GM12878 (cell line): ENCODE results near the gene NOM1. TPM values are rescaled to one million over a fixed set of nuclear protein-coding genes. Genes with fewer than 3 reads are reported as not detected.
"Not testable (repeated sequence)": the region's sequence is repeated elsewhere in the genome, so short reads cannot be mapped to it uniquely, and the experiment has no call there.

ENCODE experiments used
- ATAC-seq: fragments of 200-7000 bp; cut with Tn5 transposase; 3 replicates; pipeline ENCODE4 v1.9.1; 2020; ENCODE audit warnings: mild to moderate bottlenecking, moderate library complexity
- BruUV-seq: library from RNA; stranded (reverse); fragments of 400-500 nt; replicated peaks from 2 replicates; lab custom pipeline; 2021; lab: Mats Ljungman, UMichigan
- CTCF ChIA-PET: fragments of 300-600 bp; sonication (Branson Sonifier 250); formaldehyde crosslinking; extraction: SDS; loops from one replicate; lab custom pipeline; 2021; ENCODE audit warnings: inconsistent platforms; lab: Yijun Ruan, JAX
- POLR2A ChIA-PET: fragments of 350-600 bp; formaldehyde crosslinking; extraction: SDS; loops from one replicate; lab custom pipeline; 2021; ENCODE audit warnings: inconsistent platforms; lab: Charles Lee
- RAD21 ChIA-PET: fragments of 300-600 bp; sonication (Branson Sonifier 250); formaldehyde crosslinking; loops from one replicate; lab custom pipeline; 2023; ENCODE audit warnings: antibody characterized with exemption; ENCODE audit not compliant: unreplicated experiment; lab: Charles Lee
- SMC1A ChIA-PET: fragments of 300-600 bp; sonication (Branson Sonifier 250); formaldehyde crosslinking; loops from one replicate; lab custom pipeline; 2023; ENCODE audit not compliant: unreplicated experiment, uncharacterized antibody; lab: Charles Lee
- DNase-seq: peaks from one replicate; pipeline ENCODE4 v3.0.0-alpha.2; 2011; ENCODE audit warnings: low read depth, low spot score
- FAIRE-seq: peaks from 3 replicates; lab custom pipeline; 2011; peaks lifted over from hg19 to GRCh38; lab: Jason Lieb, UNC
- H2AFZ ChIP-seq: 2 replicates; pipeline ENCODE4 v1.6.0; 2011; ENCODE audit warnings: low read depth, low read length, control low read depth; ENCODE audit not compliant: control insufficient read depth
- H3K27ac ChIP-seq: 2 replicates; pipeline ENCODE4 v1.5.1; 2011; ENCODE audit warnings: control low read depth; ENCODE audit not compliant: control insufficient read depth, insufficient read depth
- H3K27me3 ChIP-seq, 2 experiments: replicated peaks in 1 of 2; 2 replicates each; pipeline versions ENCODE4 v1.6.0 to v1.6.1; 2011; ENCODE audit warnings: low read length in 1 of 2; ENCODE audit not compliant: control insufficient read depth in 2 of 2, insufficient read depth in 2 of 2
- H3K36me3 ChIP-seq, 2 experiments: 2 replicates each; pipeline ENCODE4 v1.5.1; 2011; ENCODE audit warnings: low read length in 1 of 2; ENCODE audit not compliant: control insufficient read depth in 2 of 2, insufficient read depth in 2 of 2
- H3K4me1 ChIP-seq: 2 replicates; pipeline ENCODE4 v1.6.1; 2011; ENCODE audit warnings: mild to moderate bottlenecking, low read length, moderate library complexity, mixed read lengths; ENCODE audit not compliant: control insufficient read depth, insufficient read depth
- H3K4me2 ChIP-seq: 2 replicates; pipeline ENCODE4 v1.6.0; 2011; ENCODE audit warnings: control low read depth; ENCODE audit not compliant: control insufficient read depth, insufficient read depth
- H3K4me3 ChIP-seq: fragments of 200-600 bp; sonication (generic); 2 replicates; pipeline ENCODE4 v1.5.1; 2016
- H3K79me2 ChIP-seq: 2 replicates; pipeline ENCODE4 v1.6.0; 2011; ENCODE audit warnings: low read length; ENCODE audit not compliant: control insufficient read depth, insufficient read depth
- H3K9ac ChIP-seq: 2 replicates; pipeline ENCODE4 v1.8.0; 2011; ENCODE audit warnings: low read length, control low read depth, mixed read lengths; ENCODE audit not compliant: control insufficient read depth, insufficient read depth
- H3K9me3 ChIP-seq: replicated peaks from 3 replicates; pipeline ENCODE4 v1.5.1; 2011; ENCODE audit warnings: mild to moderate bottlenecking, low read length; ENCODE audit not compliant: control insufficient read depth, insufficient read depth
- H4K20me1 ChIP-seq: 2 replicates; pipeline ENCODE4 v1.6.0; 2011; ENCODE audit not compliant: control insufficient read depth, insufficient read depth
- ATF7 ChIP-seq: fragments of 450-650 bp; IDR thresholded peaks from 2 replicates; pipeline ENCODE4 v1.6.1; 2016; ENCODE audit warnings: low read depth, mild to moderate bottlenecking
- E2F8 ChIP-seq: fragments of 450-650 bp; IDR thresholded peaks from 2 replicates; pipeline ENCODE4 v1.6.1; 2018; ENCODE audit warnings: mild to moderate bottlenecking, low read depth, moderate library complexity; ENCODE audit not compliant: partially characterized antibody
- MEF2A ChIP-seq: IDR thresholded peaks from 2 replicates; pipeline ENCODE4 v1.6.1; 2011; ENCODE audit warnings: low read depth, mild to moderate bottlenecking, low read length, moderate library complexity; ENCODE audit not compliant: insufficient read depth
- RELB ChIP-seq: fragments of 450-650 bp; IDR thresholded peaks from 2 replicates; pipeline ENCODE4 v1.6.1; 2017; ENCODE audit warnings: low read depth, mild to moderate bottlenecking, moderate library complexity
- WGBS: methylation state at CpG from one replicate; pipeline ENCODE4 v1.1.6; 2016; ENCODE audit warnings: low lambda C conversion rate; ENCODE audit not compliant: insufficient replicate concordance, insufficient coverage; ENCODE audit errors: missing lambda C conversion rate; 5-methylcytosine and 5-hydroxymethylcytosine counted together
- in situ Hi-C: fragments of 300-500 bp; cut with MboI; formaldehyde crosslinking; loops from 9 replicates; pipeline ENCODE4 v1.14.3; 2018; ENCODE audit warnings: mixed read lengths
- intact Hi-C: fragments of 100-400 bp; cut with micrococcal nuclease; formaldehyde crosslinking; loops from one replicate; pipeline ENCODE4 v1.14.2; 2022; ENCODE audit not compliant: unreplicated experiment
- polyA plus RNA-seq, 11 experiments: library from polyadenylated mRNA; depleted of rRNA in 4 of 11; unstranded in 6 of 11; stranded (reverse) in 5 of 11; fragments of >200 nt; fragmentation: Nextera tagmentation in 4 of 11; fragmentation: Illumina TruSeq in 1 of 11; extraction: Ambion mirVana in 4 of 11; extraction: Trizol in 1 of 11; gene quantifications; 1 replicate in 1 of 11; 2 replicates in 10 of 11; pipeline versions ENCODE4 v1.2.1 to v1.2.3, GENCODE V29; 2011 to 2016; ENCODE audit warnings: inconsistent platforms in 2 of 11, missing spikeins in 2 of 11, low read depth in 1 of 11
- total RNA-seq, 4 experiments: library from RNA; depleted of rRNA in 3 of 4; stranded (reverse); fragments of >200 nt in 3 of 4; fragmentation: Illumina TruSeq in 1 of 4; extraction: Trizol in 1 of 4; gene quantifications; 2 replicates each; pipeline versions ENCODE4 v1.2.1 to v1.2.3, GENCODE V29; 2013 to 2021

The NOM1 gene
- total and polyA plus RNA-seq, 10 of the 15 experiments (the other 5 are each of a cell fraction or from before 2014, with no cell fraction given), result 2.9 to 21.3 (median 17.8) TPM

- no peak for TF ChIP-seq E2F8
- no peak for TF ChIP-seq RELB
- no peak for TF ChIP-seq MEF2A
- no peak for TF ChIP-seq ATF7
These were observed 41.9 kb upstream of the NOM1 start (continued) for GRCh38 chr7:156907656-156908055.

GRCh38 chr7:156909574-156910252 lies 39.8 kb upstream of the NOM1 start:
- H3K9ac ChIP-seq, H3K4me2 ChIP-seq, H3K36me3 ChIP-seq, SMC1A ChIA-PET, H3K27me3 ChIP-seq, H3K79me2 ChIP-seq, FAIRE-seq, CTCF ChIA-PET, BruUV-seq, ATAC-seq, DNase-seq, POLR2A ChIA-PET, H3K4me3 ChIP-seq, H3K4me1 ChIP-seq, H4K20me1 ChIP-seq, in situ Hi-C loops, RAD21 ChIA-PET, H2AFZ ChIP-seq, H3K9me3 ChIP-seq, H3K27ac ChIP-seq: not testable (repeated sequence)
- intact Hi-C loops, result loop anchor here (1.0 to 5.0 kb wide), 2 partner anchors 38 to 341 kb away; partner anchors contain the start of gene NOM1
- 37% methylated on average over 3 of the region's 3 CpGs for WGBS
